HG03354 (cell line): ENCODE data around the gene RNF220.

ENCODE experiments used
- ATAC-seq: cut with Tn5 transposase; IDR thresholded peaks from one replicate; pipeline ENCODE4 v1.9.1; 2021; ENCODE audit warnings: mild to moderate bottlenecking; ENCODE audit not compliant: unreplicated experiment, poor library complexity, severe bottlenecking

The RNF220 gene

DNA sequence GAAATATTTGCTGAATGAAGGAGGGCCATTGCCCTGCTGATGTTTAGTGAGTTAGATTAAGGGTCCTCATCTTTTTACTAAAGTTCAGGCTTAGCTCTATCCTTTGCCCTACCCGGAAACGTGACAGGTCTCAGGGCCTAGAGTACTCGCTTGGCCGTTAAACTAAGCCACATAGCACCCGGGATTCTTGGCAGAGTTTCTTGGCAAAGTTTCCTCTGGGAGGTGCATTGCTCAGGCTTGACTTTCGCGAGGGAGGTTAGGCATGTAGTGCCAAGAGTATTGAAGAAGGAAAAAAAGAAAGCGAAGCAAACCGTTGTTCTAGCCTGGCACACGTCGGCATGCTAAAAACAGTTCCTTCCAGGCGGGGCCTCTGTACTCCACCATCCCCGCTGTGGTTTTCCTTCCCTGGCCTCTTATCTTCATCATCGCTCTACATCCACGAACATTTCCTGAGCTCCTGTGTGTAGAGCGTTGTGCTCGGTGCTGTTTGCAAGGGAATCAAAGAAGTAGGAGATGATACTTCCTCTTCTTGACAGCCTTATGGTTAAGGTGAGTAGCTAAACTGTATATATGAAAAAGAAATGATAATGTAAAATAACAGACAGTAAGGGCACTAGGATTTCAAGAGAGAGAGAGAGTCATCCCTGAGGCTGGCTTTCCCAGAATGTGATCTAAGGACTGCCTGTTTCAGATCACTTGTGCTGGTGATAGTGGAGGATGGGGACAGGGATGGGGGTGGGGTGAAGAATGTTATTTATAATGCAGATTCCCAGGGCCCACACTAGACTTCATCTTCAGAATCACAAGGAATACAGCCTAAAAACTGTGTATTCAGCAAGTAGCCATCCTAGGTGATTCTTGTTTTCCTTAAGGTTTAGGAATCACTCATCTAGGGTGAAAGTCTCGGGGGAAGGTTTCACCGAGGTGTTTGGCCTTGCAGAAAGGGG, 18.8 kb downstream of the RNF220 start:
- ATAC-seq, result no peak

DNA sequence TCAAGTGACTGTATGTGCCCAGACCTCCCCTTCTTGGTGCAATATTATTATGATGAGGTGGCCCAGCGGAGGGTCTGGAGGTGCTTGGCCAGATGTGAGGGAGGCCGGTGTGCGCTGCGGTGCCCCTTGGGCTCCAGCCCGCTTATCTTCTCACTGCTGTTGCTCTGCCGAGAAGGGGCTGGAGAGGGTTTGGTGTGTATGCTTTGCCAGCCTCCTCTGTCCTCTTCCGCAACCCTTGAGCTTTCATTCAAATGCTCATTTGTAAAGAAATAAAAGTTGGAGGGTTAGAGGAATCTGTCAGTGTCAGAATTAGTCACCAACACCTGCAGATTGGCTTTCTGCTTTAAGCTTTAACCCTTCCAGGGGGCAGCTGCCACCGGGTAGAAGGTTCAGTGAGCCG, 19.7 kb downstream of the RNF220 start:
- ATAC-seq, result no peak

DNA sequence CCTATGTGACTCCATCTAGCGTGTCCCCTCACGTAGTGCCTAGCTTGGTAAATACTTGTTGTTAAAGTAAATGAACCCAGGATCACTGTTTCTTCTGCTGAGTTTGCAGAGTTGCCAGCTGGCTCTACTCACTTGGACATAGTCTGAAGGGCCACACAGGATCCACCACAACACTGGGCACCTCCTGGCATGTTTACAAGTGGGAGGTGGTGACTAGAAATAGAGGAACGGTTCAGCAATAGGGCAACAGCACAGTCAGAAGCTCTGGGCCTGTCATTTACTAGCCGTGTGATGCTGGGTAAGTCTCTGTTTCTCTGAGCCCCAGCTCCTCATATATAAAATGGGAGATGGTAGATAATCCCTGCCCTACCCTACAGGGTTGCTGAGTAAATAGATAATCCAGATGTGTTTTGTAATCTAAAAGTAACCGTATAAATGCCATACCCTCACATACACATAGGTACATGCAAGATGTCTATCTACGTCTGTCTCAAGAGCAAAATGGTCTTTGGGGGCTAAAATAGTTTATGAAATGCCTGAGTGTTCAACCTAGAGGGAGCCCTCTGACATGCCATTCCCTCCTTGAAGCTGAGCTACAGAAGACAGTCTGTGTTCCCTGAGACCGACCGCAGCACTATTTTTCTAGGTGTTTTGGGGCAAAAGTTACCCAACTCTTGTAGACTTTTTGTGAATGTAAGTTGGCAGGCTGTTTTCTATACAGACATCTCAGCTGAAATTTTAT, 20.5 kb downstream of the RNF220 start:
- no peak for ATAC-seq

DNA sequence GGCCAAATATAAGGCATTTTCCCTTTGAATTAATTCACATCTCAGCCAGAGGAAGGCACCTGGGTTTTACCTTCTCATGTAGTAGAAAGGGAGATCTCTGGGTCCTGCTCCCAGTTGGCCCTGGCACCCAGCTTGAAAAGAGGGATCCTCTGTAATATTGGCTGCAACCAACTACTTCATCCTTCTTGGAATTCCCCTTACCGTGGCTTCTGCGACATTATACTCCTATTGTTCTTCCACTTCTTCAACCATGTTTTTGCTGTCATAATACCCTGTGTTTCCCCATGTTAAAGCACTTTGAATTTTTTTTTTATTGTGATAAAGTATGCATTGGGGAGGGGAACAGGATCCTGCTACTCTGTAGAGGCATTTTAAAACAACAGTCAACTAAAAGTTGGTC, 26.8 kb downstream of the RNF220 start:
- no peak for ATAC-seq

DNA sequence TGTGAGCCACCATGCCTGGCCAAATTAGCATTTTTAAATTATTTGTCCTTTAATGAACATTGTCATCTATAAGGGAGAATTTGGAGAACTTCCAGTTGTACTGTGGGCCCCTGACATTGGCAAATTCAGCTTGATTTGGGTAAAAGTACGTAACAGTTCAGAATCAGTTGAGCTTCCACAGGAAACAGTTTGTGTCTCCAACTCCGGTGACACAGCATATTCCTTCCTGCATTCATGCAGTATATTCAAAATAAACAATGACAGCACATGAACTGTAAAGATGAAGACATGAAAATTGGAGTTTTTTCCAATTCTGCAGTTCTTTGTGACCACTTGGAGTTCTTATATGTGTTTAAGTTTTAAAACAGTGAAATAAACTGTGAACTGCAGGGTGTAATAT, 28.2 kb downstream of the RNF220 start:
- ATAC-seq, result no peak

DNA sequence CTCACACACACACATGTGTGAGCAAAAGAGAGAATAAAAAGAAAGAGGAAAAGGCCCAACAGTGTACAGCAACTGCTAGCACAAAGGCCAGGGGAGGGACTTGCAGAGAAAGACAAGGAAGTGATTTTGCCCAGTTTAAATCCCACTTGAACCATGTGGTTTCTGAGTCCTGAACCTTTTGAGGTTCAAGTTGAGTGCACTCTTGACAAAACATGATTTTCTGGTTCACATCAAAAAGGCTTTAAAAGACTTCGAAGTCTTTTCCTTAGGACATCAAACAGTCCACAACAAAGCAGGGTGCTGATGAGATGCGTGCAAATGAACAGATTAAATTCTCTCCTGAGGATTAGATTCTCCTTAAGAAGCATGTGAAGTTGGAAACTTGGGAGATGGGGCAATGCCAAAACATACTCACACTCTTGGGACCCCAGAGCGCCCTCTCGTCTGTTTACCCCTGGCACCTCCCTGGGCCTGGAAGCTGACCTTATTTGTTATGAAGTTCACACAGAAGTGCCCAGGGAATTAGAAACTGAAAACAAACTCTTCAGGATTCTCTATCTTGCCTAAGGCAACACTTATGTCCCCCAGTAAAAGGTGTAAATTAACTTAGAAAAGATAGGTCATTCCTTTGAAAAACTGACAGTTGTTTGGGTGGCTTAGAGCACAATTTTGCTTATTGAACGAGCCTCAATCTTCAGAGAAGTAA, 31.5 kb downstream of the RNF220 start:
- no peak for ATAC-seq

DNA sequence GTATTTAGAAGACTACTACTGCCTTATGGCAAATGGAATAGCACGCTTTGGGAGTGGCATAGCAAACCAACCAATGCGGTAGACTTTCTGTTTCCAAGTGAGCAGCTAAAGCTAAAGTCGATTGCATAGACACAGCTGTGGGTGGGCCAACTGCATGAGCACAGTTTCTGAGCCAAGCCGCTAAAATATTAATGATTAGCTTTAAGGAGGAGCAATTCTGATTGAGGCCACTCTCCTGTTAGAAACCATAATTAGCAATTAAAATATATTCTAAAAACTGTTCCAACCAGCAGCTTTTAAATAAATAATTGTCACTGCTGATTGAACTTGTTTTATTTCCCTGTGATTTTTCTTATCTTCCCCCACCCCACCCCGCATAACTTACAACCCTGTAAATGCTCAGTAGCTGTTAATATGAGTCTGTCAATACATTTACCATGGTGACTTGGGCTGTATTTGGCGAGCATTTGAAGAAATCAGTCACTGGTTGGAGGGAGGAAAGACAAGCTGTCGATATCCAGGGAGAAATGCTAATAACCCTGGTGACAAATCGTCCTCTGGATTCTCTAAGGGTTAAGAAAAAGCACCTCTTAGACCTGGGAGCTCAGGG, 32.2 kb downstream of the RNF220 start:
- no peak for ATAC-seq

DNA sequence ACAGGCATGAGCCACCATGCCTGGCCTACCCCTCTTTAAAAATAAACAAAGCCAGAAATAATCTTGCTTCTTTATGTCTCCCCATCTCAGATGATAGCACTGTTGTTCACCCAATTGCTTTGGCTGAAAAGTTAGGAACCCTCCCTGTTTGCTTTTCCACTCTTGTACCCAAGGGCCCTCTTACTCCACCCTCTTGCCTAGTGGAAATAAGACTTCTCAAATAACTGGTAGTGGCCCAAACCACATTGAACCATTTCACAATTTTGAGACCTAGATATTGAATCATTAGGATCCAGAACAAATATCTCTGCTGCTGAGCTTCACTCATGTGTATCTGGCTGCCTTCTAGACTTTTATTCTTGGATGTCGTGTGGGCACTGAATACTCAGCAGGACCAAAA, 37.7 kb downstream of the RNF220 start:
- no peak for ATAC-seq

DNA sequence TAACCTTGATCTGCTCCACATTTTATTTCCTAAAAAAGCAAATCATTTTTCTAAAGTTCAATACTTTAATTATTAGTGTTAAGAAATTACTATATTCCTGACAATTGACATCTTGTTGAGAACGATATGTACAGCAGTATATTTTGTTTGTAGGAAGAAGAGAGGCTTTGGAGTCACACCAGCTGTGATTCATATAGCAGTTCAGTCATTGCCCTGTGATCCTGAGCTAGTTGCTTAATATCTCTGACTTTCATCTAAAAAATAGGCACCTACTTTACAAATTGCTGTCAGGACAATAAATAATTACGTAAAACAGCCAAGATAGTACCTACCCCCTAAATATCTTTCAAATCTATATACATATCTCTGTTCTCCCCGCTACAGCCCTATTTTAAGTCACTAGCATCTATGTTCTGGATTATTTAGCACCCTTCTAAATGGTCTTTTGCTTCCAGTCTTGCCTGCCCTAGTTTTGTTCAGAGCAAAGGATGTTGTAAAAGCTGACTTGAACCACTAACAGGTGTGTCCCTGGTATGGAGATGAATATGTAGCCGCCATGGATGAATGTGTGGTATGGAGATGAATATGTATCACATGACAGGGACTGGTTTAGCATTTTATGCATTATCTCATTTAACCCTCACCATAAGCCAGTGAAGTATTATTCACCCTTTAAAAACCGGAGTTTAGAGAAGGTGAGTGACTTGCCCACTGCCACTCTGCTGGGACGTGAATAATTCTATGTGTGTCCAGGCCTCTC, 42.2 kb downstream of the RNF220 start:
- ATAC-seq, result no peak

DNA sequence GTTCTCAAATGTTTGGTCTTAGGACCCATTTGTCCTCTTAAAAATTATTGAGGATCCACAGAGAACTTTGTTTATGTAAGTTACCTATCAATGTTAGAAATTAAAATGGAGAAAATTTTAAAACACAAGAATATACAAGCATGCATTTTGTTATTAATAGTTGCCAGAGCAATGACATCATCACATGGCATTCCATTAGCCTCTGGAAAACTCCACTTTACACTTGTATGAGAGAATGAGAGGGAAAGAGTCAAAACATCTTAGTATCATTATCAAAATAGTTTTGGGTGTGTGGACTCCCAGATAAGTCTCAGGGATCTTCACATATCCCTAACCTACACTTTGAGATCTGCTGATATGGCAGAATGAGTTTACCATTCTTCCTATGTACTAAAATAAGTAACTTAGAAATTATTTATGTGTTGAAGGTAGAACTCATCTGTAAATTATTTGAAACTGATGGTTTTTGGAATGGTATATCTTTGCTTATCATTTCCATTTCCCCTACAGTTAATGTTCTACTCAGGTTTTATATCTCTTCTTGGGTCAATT, 48.8 kb downstream of the RNF220 start:
- no peak for ATAC-seq

DNA sequence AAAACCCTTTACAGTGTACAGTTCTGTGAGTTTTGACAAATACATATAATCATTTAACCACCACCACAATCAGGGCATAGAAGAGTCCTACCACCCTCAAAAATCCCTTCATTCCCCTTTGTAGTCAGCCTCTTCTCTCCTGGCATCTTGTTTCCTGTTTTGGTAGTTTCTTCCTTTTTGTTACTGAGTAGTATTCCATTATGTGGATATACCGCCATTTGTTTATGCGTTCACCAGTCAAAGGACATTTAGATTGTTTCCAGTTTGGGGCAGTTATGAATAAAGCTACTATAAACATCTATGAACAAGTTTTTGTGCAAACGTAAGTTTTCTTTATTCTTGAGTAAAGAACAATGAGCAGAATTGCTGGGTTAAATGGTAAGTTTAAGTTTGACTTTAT, 49.6 kb downstream of the RNF220 start:
- ATAC-seq, result no peak

DNA sequence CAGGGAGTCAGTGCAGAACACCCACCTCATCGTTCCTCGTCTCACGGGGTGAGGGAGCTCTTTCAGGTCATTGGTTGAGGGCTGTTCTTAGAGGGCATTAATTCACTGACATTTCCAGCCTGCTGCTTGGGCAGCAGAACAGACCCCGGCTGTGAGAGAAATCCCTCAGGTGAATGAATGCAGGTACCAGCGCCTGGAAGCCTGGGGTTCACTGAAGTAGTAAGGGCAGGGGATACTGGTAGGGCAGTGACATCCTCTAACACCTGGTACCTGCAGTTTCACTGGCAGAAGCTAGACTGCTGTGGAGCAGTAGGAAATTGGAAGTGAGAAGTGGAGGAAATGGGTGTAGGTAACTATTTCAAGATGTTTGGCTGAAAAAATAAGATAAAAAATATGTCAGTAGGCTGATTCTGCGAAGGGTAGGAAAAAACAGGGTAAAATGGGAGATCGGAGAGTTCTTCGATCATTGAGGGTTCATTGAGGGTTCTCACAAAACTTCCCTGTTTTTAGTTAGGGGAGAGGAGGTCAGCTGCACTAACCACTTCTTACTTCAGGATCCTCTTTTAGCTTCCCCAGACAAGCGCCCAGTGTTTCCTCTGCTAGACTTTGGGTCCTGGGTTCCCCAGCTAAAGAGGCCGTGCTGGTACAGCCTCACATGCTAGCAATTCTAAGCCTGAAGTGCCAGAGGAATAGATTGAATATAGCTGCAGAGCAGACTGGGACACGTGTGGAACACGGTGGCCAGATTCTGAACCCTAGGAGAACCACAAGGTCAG, 55.2 kb downstream of the RNF220 start:
- no peak for ATAC-seq

DNA sequence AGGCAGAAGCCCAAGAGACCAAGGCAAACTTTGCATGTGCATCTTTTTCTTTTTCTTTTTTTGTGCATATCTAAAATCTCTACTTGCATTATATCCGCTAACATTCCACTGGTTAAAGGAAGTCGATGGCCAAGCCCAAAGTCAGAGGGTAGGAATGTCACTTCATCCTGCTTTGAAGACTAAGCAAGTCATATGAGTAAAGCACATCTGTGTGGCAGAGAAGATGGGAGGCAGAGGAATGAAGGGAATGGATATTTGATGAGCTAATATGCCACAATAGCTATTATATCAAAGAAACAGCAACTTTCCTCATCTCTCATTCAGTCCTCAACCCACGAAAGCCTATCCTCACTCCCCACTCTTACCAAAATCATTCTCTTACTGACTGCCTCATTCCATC, 59.3 kb downstream of the RNF220 start:
- ATAC-seq, result no peak

DNA sequence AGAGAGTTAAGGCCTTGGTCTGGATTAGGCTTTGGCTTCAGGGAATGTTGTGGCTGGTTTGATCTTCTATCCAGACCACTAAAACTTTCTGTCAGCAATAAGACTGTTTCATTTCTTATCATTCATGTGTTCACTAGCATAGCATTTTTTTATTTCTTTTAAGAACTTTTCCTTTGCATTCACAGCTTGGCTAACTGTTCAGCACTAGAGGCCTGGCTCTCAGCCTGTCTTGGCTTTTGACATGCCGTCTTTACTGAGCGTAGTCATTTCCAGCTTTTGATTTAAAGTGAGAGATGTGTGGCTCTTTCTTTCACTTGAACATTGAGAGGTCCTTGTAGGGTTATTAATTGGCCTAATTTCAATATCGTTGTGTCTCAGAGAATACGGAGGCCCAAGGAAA, 62.5 kb downstream of the RNF220 start:
- ATAC-seq, result no peak

DNA sequence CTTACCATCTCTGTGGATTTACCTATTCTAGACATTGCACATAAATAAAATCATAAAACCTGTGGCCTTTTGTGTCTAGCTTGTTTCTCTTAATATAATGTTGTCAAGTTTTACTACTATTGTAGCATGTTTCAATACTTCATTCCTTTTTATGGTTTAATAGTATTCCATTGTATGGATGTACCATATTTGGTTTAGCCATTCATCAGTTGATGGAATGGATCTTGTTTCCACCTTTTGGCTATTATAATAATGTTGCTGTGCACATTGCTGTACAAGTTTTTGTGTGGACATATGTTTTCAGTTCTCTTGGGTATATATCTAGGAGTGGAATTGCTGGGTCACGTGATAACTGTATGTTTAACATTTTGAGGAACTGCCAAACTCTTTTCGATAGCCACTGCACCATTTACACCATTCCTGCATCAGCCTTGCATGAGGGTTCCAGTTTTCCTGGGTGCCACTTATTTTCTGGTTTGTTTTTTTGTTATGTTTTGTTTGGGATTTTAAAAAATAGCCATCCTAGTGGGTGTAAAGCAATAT, 66.9 kb downstream of the RNF220 start:
- ATAC-seq, result no peak

DNA sequence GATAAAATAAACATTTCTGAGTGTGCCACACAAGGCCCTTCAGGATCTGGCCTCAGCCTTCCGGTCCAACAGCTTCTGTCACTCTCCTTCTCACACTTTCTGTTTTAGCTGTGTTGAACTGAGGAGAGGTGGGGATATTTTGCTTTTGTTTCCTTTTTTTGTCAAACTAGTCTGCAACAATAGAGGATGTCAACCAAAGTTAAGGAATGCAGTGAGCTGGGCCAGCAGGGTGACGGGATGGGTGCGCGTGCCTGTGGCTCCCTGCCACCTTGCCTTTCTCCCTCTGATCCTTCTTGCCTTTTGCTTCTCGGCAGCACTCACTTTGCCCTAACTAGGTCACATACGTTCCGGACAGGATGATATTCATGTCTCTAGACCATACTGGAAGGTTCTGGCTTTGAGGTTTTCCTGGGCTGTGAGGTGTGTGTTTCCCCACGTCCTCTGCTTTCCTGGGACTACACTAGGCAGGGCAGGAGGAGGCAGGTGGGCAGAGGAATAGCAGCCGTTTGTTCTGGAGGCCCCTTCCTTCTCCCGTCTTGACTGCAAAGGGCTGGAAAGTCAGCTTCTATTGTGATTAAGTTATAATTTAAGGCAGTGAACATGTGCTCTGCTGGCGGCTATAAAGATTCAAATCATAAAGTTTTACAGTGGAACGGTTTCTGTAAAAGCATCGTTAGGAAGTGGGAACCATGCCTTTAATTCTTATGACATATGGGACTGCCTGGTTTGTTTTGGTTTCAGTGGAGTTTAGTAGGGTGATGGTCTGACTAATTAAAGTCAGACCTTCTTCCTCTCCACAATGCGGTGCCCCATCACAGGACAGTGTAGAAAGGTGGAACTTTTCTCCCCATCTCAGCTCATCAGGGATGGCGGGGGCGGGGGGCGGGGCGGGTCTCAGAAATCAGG, 67.8 kb downstream of the RNF220 start:
- ATAC-seq, result no peak

DNA sequence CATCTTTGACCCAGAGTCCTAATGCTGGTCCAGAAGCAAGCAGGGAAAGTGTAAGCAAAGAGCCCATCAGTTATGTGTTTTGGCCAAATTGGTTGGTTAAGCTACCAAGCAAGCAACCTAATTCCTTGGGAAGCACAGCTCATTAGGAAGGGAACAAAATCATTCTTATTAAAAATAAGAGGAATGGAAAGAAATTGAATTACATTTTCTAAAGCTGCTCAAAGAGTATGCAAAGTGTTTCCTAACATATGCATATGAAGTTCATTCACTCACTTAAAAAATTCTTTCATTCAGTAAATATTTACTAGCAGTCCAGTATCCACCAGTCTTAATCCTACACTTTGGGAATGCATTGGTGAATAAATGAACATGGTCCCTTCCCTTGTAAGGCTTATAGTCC, 71.8 kb downstream of the RNF220 start:
- no peak for ATAC-seq
